SK-N-SH (cell line): ENCODE data around the gene ERC1. TPM values are rescaled to one million over a fixed set of nuclear protein-coding genes. Genes with fewer than 3 reads are reported as not detected.

Source experiments
- CTCF ChIA-PET: fragments of 300-600, 350-600 bp; formaldehyde crosslinking; extraction: SDS; loops from one replicate; lab custom pipeline; 2021; lab: Yijun Ruan, JAX
- POLR2A ChIA-PET: fragments of 350-600 bp; sonication (Branson Sonifier 250); formaldehyde crosslinking; extraction: SDS; loops from one replicate; lab custom pipeline; 2020; ENCODE audit warnings: antibody characterized with exemption, inconsistent platforms; lab: Yijun Ruan, JAX
- DNase-seq: peaks from one replicate; pipeline ENCODE4 v3.0.0; 2012
- H2AFZ ChIP-seq: fragments of 200-600 bp; sonication (generic); 2 replicates; pipeline ENCODE4 v1.8.1; 2016; ENCODE audit warnings: antibody characterized with exemption, mild to moderate bottlenecking, low read depth
- H3F3A ChIP-seq: fragments of 200-600 bp; sonication (generic); replicated peaks from 2 replicates; pipeline ENCODE3; 2016; ENCODE audit warnings: antibody characterized with exemption, mild to moderate bottlenecking; ENCODE audit not compliant: insufficient read depth
- H3K27ac ChIP-seq, 2 experiments: fragments of 200-500 bp in 1 of 2; fragments of 200-600 bp in 1 of 2; sonication (Bioruptor generic) in 1 of 2; sonication (generic), shearing (Covaris generic) in 1 of 2; 2 replicates each; pipeline versions ENCODE4 v1.5.1 to v1.6.1; 2014 to 2016; ENCODE audit warnings: low read depth in 2 of 2, inconsistent platforms in 1 of 2, low read length in 1 of 2, mild to moderate bottlenecking in 1 of 2, mixed read lengths in 1 of 2
- H3K27me3 ChIP-seq: fragments of 200-600 bp; sonication (generic), shearing (Covaris generic); 2 replicates; pipeline ENCODE4 v1.6.1; 2016; ENCODE audit warnings: mixed run types; ENCODE audit not compliant: insufficient read depth
- H3K36me3 ChIP-seq, 2 experiments: fragments of 200-500 bp in 1 of 2; fragments of 200-600 bp in 1 of 2; sonication (Bioruptor generic) in 1 of 2; sonication (generic) in 1 of 2; replicated peaks in 1 of 2; 2 replicates each; pipeline versions ENCODE3 to v1.5.1; 2014 to 2016; ENCODE audit warnings: low read length in 1 of 2, mild to moderate bottlenecking in 1 of 2; ENCODE audit not compliant: insufficient read depth in 2 of 2, control insufficient read depth in 1 of 2
- H3K4me1 ChIP-seq, 2 experiments: fragments of 200-500 bp in 1 of 2; fragments of 200-600 bp in 1 of 2; sonication (Bioruptor generic) in 1 of 2; sonication (generic), shearing (Covaris generic) in 1 of 2; 2 replicates each; pipeline versions ENCODE4 v1.5.1 to v1.6.1; 2014 to 2016; ENCODE audit warnings: low read depth in 1 of 2, low read length in 1 of 2, mixed run types in 1 of 2; ENCODE audit not compliant: insufficient read depth in 2 of 2, control insufficient read depth in 1 of 2
- H3K4me2 ChIP-seq: fragments of 200-600 bp; sonication (generic), shearing (Covaris generic); 2 replicates; pipeline ENCODE4 v1.6.1; 2017; ENCODE audit warnings: mixed run types
- H3K4me3 ChIP-seq, 2 experiments: fragments of 200-500 bp in 1 of 2; fragments of 200-600 bp in 1 of 2; sonication (Bioruptor generic) in 1 of 2; sonication (generic), shearing (Covaris generic) in 1 of 2; 2 replicates each; pipeline versions ENCODE4 v1.5.1 to v1.8.1; 2014 to 2016; ENCODE audit warnings: low read depth in 2 of 2, inconsistent platforms in 1 of 2, low read length in 1 of 2, mild to moderate bottlenecking in 1 of 2, mixed read lengths in 1 of 2, moderate library complexity in 1 of 2
- H3K79me2 ChIP-seq: fragments of 200-600 bp; sonication (generic); 2 replicates; pipeline ENCODE4 v1.8.1; 2017; ENCODE audit warnings: mild to moderate bottlenecking; ENCODE audit not compliant: insufficient read depth
- H3K9ac ChIP-seq: fragments of 200-600 bp; sonication (generic); 2 replicates; pipeline ENCODE4 v1.6.1; 2017; ENCODE audit warnings: mixed run types
- H3K9me2 ChIP-seq: fragments of 200-600 bp; sonication (generic); 2 replicates; pipeline ENCODE4 v1.6.1; 2017; ENCODE audit warnings: mixed run types
- H3K9me3 ChIP-seq: fragments of 200-600 bp; sonication (generic); 2 replicates; pipeline ENCODE4 v1.6.1; 2017; ENCODE audit warnings: mixed run types, mild to moderate bottlenecking, moderate library complexity
- H4K20me1 ChIP-seq: fragments of 200-600 bp; sonication (generic); 2 replicates; pipeline ENCODE4 v1.6.1; 2017; ENCODE audit warnings: mild to moderate bottlenecking, mixed run types; ENCODE audit not compliant: insufficient read depth
- FOSL2 ChIP-seq: IDR thresholded peaks from 2 replicates; pipeline ENCODE4 v1.4.0; 2012; ENCODE audit warnings: low read depth, mild to moderate bottlenecking, moderate library complexity, borderline replicate concordance
- FOXJ3 ChIP-seq: sonication (generic); formaldehyde crosslinking; IDR thresholded peaks from 2 replicates; pipeline ENCODE4 v1.5.1; 2020; ENCODE audit warnings: mild to moderate bottlenecking, missing genetic modification reagents
- GABPA ChIP-seq: IDR thresholded peaks from 2 replicates; pipeline ENCODE4 v1.4.0; 2012; ENCODE audit warnings: low read depth, mild to moderate bottlenecking
- IRF3 ChIP-seq: fragments of 150-350 bp; IDR thresholded peaks from 2 replicates; pipeline ENCODE4 v1.6.1; 2016; ENCODE audit warnings: mild to moderate bottlenecking, low read depth, low read length
- POLR2AphosphoS5 ChIP-seq: IDR thresholded peaks from 2 replicates; pipeline ENCODE4 v1.6.1; 2012; ENCODE audit warnings: low read depth, low read length
- REST ChIP-seq: IDR thresholded peaks from 2 replicates; pipeline ENCODE4 v1.6.1; 2012; ENCODE audit warnings: mild to moderate bottlenecking, low read depth, low read length, moderate library complexity
- RXRA ChIP-seq: IDR thresholded peaks from 2 replicates; pipeline ENCODE4 v1.4.0; 2012; ENCODE audit warnings: low read depth, mild to moderate bottlenecking, borderline replicate concordance
- SIN3A ChIP-seq: IDR thresholded peaks from 2 replicates; pipeline ENCODE4 v1.6.1; 2012; ENCODE audit warnings: low read depth, mild to moderate bottlenecking, low read length, moderate library complexity, borderline replicate concordance
- TAF1 ChIP-seq: IDR thresholded peaks from 2 replicates; pipeline ENCODE4 v1.6.1; 2012; ENCODE audit warnings: low read depth, mild to moderate bottlenecking, low read length, moderate library complexity, borderline replicate concordance
- ZBTB33 ChIP-seq: IDR thresholded peaks from 2 replicates; pipeline ENCODE4 v1.4.0; 2012; ENCODE audit warnings: low read depth, borderline replicate concordance
- WGBS: methylation state at CpG from one replicate; pipeline ENCODE4 v1.1.6; 2017; ENCODE audit warnings: low lambda C conversion rate; 5-methylcytosine and 5-hydroxymethylcytosine counted together
- polyA plus RNA-seq, 3 experiments: library from polyadenylated mRNA; depleted of rRNA; stranded (reverse); fragments of >200 nt; gene quantifications; 2 replicates each; pipeline ENCODE4 v1.2.3, GENCODE V29; 2012

Gene ERC1
- polyA plus RNA-seq, 1 of the 3 experiments (the other 2 are of a cell fraction) = 7.5 TPM

GRCh38 chr12:1467710-1468109, 476.7 kb downstream of the ERC1 start:
- H2AFZ ChIP-seq = no peak overlapping the region
- no peaks in the 10 kb centered on the region for H3K9me2 ChIP-seq
- CTCF ChIA-PET = no interaction called here
- H3K36me3 ChIP-seq = peaks cover 0 to under 1% of the 10 kb centered on the region in 2 experiments
- no peak overlapping the region for H3K9ac ChIP-seq
- DNase-seq = no peak
- H3K4me2 ChIP-seq = no peak overlapping the region
- peaks cover 17% of the 10 kb centered on the region for H3F3A ChIP-seq
- POLR2A ChIA-PET = no interaction called here
- no peak overlapping the region for H3K4me3 ChIP-seq
- WGBS = 98% methylated on average over 11 of the region's 11 CpGs
- H3K9me3 ChIP-seq = no peaks in the 10 kb centered on the region
- no peaks in the 10 kb centered on the region for H3K27me3 ChIP-seq
- peaks cover 5% of the 10 kb centered on the region; the same call in 1 of the 2 replicates for H3K79me2 ChIP-seq
- TF ChIP-seq POLR2AphosphoS5 (no peak), RXRA (no peak), SIN3A (no peak), FOSL2 (no peak), GABPA (no peak), IRF3 (no peak), ZBTB33 (no peak), REST (no peak), FOXJ3 (CRISPR knock-in tag) (no peak), TAF1 (no peak)
- H3K4me1 ChIP-seq = peaks cover 3 to 28% of the 10 kb centered on the region in 2 experiments; a peak in 3 of 4 replicates
- no peaks in the 10 kb centered on the region for H4K20me1 ChIP-seq
- H3K27ac ChIP-seq = no peak overlapping the region
